ENCODE data around the gene CROCC2.

CROCC2 gene

DNA sequence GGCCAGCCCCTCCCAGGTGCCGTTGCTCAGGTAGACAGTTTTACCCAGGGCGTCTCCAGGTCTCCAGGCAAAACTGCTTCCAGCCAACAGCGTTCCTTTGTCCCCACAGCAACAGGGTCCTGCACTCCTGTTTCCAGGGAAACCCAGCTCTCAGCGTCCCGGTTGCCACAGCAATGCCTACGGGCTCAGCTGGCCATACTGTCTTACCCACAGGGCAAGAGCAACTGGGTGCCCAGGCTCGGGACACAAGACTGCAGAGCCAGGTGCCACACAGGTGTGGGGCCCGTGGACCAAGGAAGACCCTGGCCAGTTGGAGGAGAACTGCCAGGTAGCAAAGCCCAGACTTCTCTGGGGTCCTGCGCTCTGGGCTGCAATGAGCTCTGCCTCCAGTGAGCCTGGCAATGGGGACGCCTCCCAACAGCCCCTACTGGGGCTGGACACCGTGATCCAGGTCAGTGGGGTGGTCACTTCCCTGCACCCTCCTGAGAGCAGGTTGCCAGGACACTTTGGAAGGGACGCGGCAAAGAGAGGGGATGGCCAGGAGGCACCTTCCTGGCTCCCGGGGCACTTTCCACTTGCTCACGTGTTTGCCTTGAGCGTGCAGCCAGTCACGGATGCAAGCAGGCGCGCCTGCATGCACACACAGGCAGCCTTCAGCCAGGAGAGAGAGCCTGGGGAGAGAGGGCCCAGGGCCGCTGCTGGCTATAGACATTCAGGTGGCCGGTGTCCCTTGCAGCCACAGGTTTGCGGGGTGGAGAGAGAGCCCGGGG, at the start of gene CROCC2:
Gene CROCC2, plus strand, starts transcription at position 196 of the 770 bp plus-strand sequence. Its CDS starts 178 bp downstream, at position 374.
- Histone ChIP-seq H3K36me3 (no peaks in the 10 kb centered on the region), H3K4me1 (peaks cover 14 to 66% (median 46%) of the 10 kb centered on the region in 10 experiments), H3K4me2 (peak within 1 kb of the TSS; percentile 30 to 100 (median 85)), H3K27me3 (peaks cover 0 to 5% (median 0%) of the 10 kb centered on the region in 11 experiments; a peak in 1 of 22 replicates), H4K20me1 (peaks cover 0 to 31% (median 13%) of the 10 kb centered on the region in 11 experiments; a peak in 12 of 22 replicates), H3K4me3 (no peak within 1 kb of the TSS; a peak in 1 of 20 replicates), H3K9me3 (replicated peaks in 1 of 11) (0 out of 22 replicates have a peak, but pooled peaks cover 0 to 1% (median 0%) of the 10 kb centered on the region in 11 experiments), H3K27ac (no peak within 1 kb of the TSS), H3K9ac (peak within 1 kb of the TSS in 3 of 11 experiments; percentile 18 to 36 (median 35); a peak in 2 of 22 replicates)
- TF ChIP-seq Cebpa-rat (IDR thresholded peaks at IDR 0.05): no peak

DNA sequence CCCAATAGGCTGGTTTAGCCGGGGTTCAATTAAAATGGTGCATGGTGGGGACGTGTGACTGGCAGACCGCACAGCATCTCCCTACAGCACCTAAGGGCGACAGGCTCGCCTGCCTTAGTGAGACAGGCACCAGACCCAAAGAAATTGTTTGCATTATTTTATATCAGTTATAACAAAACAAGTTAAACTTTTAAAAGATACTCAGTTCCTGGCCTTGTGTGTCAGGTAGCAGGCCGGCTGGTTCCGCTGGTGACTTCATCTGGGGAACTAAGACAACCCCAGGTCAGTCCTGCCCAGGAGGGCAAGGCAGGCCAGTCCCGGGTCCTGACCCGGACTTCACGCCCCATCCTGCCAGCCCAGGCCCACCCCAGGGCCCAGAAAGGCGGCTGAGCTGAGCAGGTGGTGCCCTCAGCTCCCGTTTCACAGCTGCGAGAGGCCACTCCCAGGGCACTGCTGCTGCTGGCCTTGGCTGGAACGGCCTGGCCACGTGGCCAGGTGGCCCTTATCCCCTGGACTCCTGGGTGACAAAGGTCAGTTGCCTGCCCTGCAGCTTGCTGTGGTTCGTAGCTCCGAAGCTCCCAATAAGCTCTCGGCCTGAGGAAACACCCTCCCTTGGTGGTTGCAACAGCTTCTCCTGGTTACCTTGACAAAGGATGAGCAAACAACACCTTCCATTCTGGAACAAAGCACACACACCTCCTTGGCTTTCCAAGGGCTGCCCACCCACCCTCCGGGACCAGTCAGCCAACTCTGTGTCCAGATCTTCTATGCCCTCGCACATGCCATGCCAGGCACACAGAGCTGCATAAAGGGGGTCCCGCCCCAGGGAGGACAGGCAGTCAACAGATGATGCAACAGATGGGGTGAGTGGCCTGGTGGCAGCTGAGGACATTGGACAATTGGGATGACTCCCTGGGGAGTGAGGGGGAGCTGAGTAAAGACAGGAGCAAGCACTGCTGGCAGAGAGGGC, 48.8 kb upstream of the CROCC2 start:
- no peak for TF ChIP-seq Cebpa-rat (IDR thresholded peaks at IDR 0.05)
- peaks cover 17 to 27% (median 23%) of the 10 kb centered on the region in 11 experiments for H3K9me3 ChIP-seq (replicated peaks in 1 of 11)
- H3K36me3 ChIP-seq: peaks cover 0 to 5% (median 0%) of the 10 kb centered on the region in 11 experiments; a peak in 1 of 22 replicates
- H3K4me3 ChIP-seq: no peak overlapping the region
- no peak overlapping the region for H3K27ac ChIP-seq
- H3K4me1 ChIP-seq: no peaks in the 10 kb centered on the region
- H3K4me2 ChIP-seq: no peak overlapping the region
- no peak overlapping the region for H3K9ac ChIP-seq
- no peaks in the 10 kb centered on the region for H3K27me3 ChIP-seq
- no peaks in the 10 kb centered on the region for H4K20me1 ChIP-seq

DNA sequence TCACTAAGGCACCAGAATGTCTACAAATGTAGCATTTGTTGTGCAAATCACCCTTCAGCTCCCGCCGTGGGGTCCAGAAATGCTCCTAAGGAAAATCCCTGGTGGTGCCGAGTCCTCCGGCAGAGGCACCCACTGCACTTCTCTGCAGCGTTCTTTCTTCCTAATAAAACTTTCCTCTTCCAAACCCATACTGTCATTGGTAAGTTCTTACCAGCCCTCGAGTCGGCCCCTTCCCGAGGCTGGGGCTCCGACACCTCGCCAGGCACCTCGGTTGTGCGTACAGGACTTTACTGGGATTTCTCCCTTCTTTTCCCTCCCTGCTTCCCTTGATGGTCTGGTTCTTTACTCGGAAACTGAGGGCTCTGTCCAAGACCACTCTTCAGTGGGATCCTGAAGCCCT, 47.8 kb upstream of the CROCC2 start:
- no peaks in the 10 kb centered on the region for H4K20me1 ChIP-seq
- H3K9me3 ChIP-seq (replicated peaks in 1 of 11): peaks cover 17 to 27% (median 23%) of the 10 kb centered on the region in 11 experiments
- H3K36me3 ChIP-seq: peaks cover 0 to 5% (median 0%) of the 10 kb centered on the region in 11 experiments; a peak in 1 of 22 replicates
- no peak overlapping the region for H3K9ac ChIP-seq
- no peak overlapping the region for H3K4me3 ChIP-seq
- H3K4me1 ChIP-seq: no peaks in the 10 kb centered on the region
- no peak overlapping the region for H3K27ac ChIP-seq
- H3K4me2 ChIP-seq: no peak overlapping the region
- no peak for TF ChIP-seq Cebpa-rat (IDR thresholded peaks at IDR 0.05)
- H3K27me3 ChIP-seq: no peaks in the 10 kb centered on the region

GRCh38 chr2:240858871-240859270, 47.3 kb upstream of the CROCC2 start:
- no peak for TF ChIP-seq Cebpa-rat (IDR thresholded peaks at IDR 0.05)
- H3K4me3 ChIP-seq: no peak overlapping the region
- no peak overlapping the region for H3K9ac ChIP-seq
- no peaks in the 10 kb centered on the region for H3K27me3 ChIP-seq
- H3K4me2 ChIP-seq: no peak overlapping the region
- H3K27ac ChIP-seq: no peak overlapping the region
- H3K9me3 ChIP-seq (replicated peaks in 1 of 11): peaks cover 13 to 21% (median 19%) of the 10 kb centered on the region in 11 experiments
- H3K4me1 ChIP-seq: no peaks in the 10 kb centered on the region
- peaks cover 0 to 5% (median 0%) of the 10 kb centered on the region in 11 experiments; a peak in 1 of 22 replicates for H3K36me3 ChIP-seq
- H4K20me1 ChIP-seq: no peaks in the 10 kb centered on the region

DNA sequence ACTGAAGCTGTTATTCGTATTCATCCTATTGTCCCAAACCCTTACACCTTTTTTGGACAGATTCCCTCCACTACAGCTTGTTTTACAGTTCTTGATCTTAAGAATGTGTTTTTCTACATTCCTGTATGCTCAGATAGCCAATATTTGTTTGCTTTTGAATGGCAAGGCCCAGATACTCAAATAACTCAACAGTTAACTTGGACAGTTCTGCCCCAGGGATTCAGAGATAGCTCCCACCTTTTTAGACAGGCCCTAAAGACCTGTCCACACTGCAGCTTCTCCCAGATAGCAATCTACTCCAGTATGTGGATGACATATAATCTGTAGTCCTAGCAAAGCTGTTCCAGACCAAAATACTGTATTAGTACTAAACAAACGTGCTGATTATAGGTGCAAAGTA, 44.6 kb upstream of the CROCC2 start:
- no peaks in the 10 kb centered on the region for H3K27me3 ChIP-seq
- H3K36me3 ChIP-seq: no peaks in the 10 kb centered on the region

GRCh38 chr2:240864475-240864874, 41.7 kb upstream of the CROCC2 start:
- H3K27me3 ChIP-seq: no peaks in the 10 kb centered on the region
- TF ChIP-seq Cebpa-rat (IDR thresholded peaks at IDR 0.05): no peak

More for the DNA sequence above, 44.6 kb upstream of the CROCC2 start:
- Histone ChIP-seq H3K27ac (no peak overlapping the region), H3K4me3 (no peak overlapping the region), H3K9me3 (replicated peaks in 1 of 11) (no peaks in the 10 kb centered on the region), H3K4me1 (no peaks in the 10 kb centered on the region), H3K4me2 (no peak overlapping the region), H4K20me1 (no peaks in the 10 kb centered on the region), H3K9ac (no peak overlapping the region)
- TF ChIP-seq Cebpa-rat (IDR thresholded peaks at IDR 0.05): no peak

GRCh38 chr2:240865391-240865790, 40.7 kb upstream of the CROCC2 start:
- no peaks in the 10 kb centered on the region for H4K20me1 ChIP-seq
- no peaks in the 10 kb centered on the region for H3K4me1 ChIP-seq
- H3K27me3 ChIP-seq: no peaks in the 10 kb centered on the region
- no peaks in the 10 kb centered on the region for H3K9me3 ChIP-seq (replicated peaks in 1 of 11)
- no peak overlapping the region for H3K9ac ChIP-seq
- TF ChIP-seq Cebpa-rat (IDR thresholded peaks at IDR 0.05): no peak
- no peaks in the 10 kb centered on the region for H3K36me3 ChIP-seq
- no peak overlapping the region for H3K4me2 ChIP-seq
- H3K27ac ChIP-seq: no peak overlapping the region
- H3K4me3 ChIP-seq: no peak overlapping the region

More at GRCh38 chr2:240864475-240864874, 41.7 kb upstream of the CROCC2 start:
- no peak overlapping the region for H3K9ac ChIP-seq
- no peak overlapping the region for H3K4me3 ChIP-seq
- H3K4me2 ChIP-seq: no peak overlapping the region
- H3K36me3 ChIP-seq: no peaks in the 10 kb centered on the region
- no peaks in the 10 kb centered on the region for H3K9me3 ChIP-seq (replicated peaks in 1 of 11)
- H4K20me1 ChIP-seq: no peaks in the 10 kb centered on the region
- H3K4me1 ChIP-seq: no peaks in the 10 kb centered on the region
- no peak overlapping the region for H3K27ac ChIP-seq

- no peaks in the 10 kb centered on the region for H3K27me3 ChIP-seq
- H3K36me3 ChIP-seq: no peaks in the 10 kb centered on the region
- no peak within 1 kb of the TSS for H3K27ac ChIP-seq
- no peak within 1 kb of the TSS for H3K9ac ChIP-seq
- 0 out of 22 replicates have a peak, but pooled peaks of 1 of the 11 experiments have one; percentile 18 for TF ChIP-seq Cebpa-rat (IDR thresholded peaks at IDR 0.05)
- no peak within 1 kb of the TSS for H3K4me3 ChIP-seq
- no peak within 1 kb of the TSS for H3K4me2 ChIP-seq
- no peaks in the 10 kb centered on the region for H3K9me3 ChIP-seq (replicated peaks in 1 of 11)
- peaks cover 0 to 8% (median 0%) of the 10 kb centered on the region in 11 experiments; a peak in 2 of 22 replicates for H4K20me1 ChIP-seq
- peaks cover 0 to 2% (median 0%) of the 10 kb centered on the region in 10 experiments; a peak in 4 of 20 replicates for H3K4me1 ChIP-seq
Observed at GRCh38 chr2:240868286-240869108, 37.6 kb upstream of the CROCC2 start, which contains the start of gene AGXT. TSS of gene AGXT (plus strand) at chr2:240868824. CDS start at chr2:240868866, 42 bp downstream.
